Esophagus muscularis mucosa (tissue), 3 donors: ENCODE data around the gene FMOD.

Experiments
- CTCF ChIP-seq, 3 experiments: fragments of 200-600 bp in 2 of 3; fragments of 450-650 bp in 1 of 3; sonication (generic) in 2 of 3; IDR thresholded peaks; one replicate each; pipeline ENCODE4 v1.5.1; 2017 to 2019; ENCODE audit warnings: antibody characterized with exemption in 3 of 3, mild to moderate bottlenecking in 2 of 3, moderate library complexity in 1 of 3
- POLR2AphosphoS5 ChIP-seq, 2 donors: sonication (generic); formaldehyde crosslinking; IDR thresholded peaks; one replicate each; pipeline ENCODE4 v1.6.1; 2017; ENCODE audit warnings: antibody characterized with exemption in 2 of 2

- TF ChIP-seq POLR2AphosphoS5 (IDR thresholded peaks at IDR 0.05) (no peak), CTCF (IDR thresholded peaks at IDR 0.05) (no peak)
Measured at GRCh38 chr1:203305809-203306088, 45.2 kb downstream of the FMOD start.
